GM12874 (cell line): Measurements from ENCODE around the gene BRSK2.

ENCODE experiments used
- TF ChIP-seq, protein P1 (sequence below): IDR thresholded peaks from 2 replicates; pipeline ENCODE4 v1.5.1; 2011; ENCODE audit warnings: low read depth, mild to moderate bottlenecking, control low read depth, low read length, moderate library complexity; ENCODE audit not compliant: insufficient read depth

Gene BRSK2

DNA sequence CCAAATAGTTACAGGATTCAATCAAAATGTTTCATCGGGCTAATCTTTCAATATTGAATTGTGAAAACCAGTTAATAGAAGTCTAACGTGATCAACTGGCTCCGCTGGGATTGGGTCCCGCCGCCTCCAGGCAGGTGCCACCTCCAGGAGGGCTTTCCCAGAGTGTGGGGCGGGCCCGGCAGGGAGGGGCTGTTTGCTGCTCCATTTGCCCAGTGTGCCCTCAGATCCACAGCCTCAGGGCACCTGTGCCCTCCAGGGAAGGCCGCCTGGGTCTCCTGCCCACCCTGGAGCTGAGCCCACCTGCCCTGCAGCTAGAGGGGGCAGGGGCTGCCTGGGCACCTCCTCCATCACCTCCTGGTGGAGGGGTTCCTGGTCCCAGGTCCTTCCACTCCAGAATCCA is 17.9 kb downstream of the BRSK2 start:
- TF ChIP-seq, protein P1, sequence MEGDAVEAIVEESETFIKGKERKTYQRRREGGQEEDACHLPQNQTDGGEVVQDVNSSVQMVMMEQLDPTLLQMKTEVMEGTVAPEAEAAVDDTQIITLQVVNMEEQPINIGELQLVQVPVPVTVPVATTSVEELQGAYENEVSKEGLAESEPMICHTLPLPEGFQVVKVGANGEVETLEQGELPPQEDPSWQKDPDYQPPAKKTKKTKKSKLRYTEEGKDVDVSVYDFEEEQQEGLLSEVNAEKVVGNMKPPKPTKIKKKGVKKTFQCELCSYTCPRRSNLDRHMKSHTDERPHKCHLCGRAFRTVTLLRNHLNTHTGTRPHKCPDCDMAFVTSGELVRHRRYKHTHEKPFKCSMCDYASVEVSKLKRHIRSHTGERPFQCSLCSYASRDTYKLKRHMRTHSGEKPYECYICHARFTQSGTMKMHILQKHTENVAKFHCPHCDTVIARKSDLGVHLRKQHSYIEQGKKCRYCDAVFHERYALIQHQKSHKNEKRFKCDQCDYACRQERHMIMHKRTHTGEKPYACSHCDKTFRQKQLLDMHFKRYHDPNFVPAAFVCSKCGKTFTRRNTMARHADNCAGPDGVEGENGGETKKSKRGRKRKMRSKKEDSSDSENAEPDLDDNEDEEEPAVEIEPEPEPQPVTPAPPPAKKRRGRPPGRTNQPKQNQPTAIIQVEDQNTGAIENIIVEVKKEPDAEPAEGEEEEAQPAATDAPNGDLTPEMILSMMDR, result no peak

- TF ChIP-seq, protein P1, result no peak
These were observed 18.6 kb downstream of the BRSK2 start for GRCh38 chr11:1408346-1408745.

DNA sequence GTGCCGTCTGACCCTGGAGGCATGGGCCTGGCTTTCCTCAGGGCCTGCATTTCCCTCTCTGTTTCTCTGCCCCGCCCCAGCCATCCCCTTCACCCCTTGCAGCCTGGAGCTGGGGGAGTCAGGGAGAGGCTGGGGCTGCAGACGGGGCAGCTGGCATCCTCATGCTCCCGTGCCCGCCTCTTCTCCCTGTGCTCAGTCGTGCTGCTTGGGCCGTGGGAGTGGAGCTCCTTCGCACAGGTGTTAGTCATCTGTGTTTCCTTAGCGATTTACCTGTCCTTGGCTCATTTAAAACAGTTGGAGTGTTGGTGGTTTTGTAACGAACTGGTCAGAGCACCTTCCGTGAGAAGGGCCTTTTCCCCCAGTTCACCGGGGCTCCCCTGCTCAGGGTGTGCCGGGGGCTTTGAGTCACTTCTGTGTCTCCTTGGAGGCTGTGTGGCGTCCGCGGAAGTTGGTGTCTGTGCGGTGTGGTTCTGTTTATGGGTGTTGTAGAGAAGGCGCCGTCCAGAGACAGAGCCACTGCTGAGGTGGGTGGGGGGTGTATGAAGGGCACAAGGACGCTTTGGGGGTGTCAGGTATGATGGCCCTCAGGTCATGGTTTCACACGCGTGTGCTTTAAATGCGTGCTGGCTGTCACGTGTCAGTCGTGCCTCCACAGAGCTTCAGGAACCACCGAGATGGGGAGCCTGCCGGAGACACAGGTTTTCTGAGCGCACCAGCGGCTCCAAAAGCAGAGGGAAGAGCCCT is 19.5 kb downstream of the BRSK2 start:
- TF ChIP-seq, protein P1, result no peak

DNA sequence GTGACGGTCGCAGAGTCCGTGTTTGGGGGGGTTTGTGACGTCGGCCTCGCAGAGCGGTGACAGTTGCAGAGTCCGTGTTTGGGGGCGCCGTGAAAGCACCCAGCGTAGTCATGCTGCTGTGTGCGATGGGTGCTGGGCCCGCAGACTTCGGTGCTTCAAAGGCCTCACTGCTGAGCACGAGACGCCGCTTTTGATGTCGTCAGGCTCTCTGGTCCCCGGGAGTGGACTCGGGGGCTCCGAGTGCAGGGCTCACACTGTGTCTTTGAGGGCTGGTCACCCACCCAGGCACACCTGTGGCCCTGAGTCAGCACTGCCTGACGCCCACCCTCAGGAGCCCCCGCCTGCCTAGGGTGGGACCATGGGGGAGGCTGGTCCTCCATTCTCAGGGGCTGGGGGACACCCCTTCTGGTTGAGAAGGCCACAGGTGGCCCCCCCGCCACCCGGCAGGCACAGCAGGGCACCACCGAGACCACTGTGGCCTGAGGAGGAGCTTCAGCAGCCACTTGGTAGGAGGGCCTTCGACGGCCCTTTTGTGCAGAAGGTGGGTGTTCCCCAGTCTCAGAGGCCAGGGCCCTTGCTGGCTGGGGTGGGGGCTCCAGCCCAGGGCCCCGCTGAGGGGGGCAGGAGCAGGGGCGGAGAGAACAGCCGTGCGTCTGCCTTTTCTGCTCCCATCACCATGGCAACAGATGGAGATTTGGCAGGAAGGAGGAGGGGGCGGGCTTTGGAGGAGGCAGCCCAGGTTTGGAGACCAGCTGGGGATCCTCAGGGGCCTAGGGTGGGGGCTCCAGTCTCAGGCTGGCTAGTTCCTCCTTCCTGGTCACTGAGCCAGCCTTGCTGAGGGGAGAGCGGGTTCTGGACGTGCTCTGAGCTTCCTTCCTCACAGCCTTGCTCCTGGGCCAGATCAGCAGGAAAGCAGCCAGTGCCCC is 20.9 kb downstream of the BRSK2 start:
- TF ChIP-seq, protein P1, result no peak

DNA sequence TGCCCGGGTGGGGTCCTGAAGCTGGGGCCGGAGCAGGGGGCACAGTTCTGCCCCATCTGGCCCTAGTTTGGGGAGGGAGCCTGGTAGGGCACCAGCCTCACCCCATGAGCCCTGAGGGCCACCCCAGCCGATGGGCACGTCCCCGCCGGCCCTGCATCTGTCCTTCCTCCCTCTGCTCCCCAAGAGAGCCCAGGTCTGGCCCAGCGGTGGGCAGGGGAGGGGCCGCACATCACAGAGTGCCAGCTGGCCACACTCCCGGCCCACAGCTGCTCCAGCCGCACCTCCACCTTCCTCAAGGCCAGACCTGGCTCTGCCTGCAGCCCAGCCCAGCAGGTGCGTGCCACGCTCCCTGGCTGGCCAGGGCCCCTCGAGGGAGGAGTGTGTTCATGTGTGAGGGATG is 21.6 kb downstream of the BRSK2 start:
- TF ChIP-seq, protein P1, result no peak

GRCh38 chr11:1412377-1413095 is 22.8 kb downstream of the BRSK2 start:
- TF ChIP-seq, protein P1, result no peak

DNA sequence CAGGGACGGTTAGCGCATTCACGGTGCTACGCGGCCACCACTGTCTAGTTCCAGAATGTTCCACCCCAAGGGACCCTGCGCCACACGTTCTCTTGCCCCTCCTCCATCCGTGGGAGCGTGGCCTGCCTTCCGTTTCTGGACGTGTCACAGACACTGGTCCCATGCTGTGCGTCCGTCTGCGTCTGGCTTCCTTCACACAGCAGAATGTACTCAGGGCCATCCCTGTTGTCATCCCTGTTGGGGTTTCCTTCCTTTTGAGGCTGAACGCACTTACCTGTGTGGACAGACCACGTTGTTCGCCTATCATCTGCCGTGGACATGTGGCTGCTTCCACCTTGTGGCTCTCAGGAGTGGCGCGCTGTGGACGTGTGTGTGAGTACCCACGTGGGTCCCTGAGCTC is 24.9 kb downstream of the BRSK2 start:
- TF ChIP-seq, protein P1, result no peak
